GM12892 (cell line): Measurements from ENCODE around the gene RAB28.

Experiments used
- POLR2A ChIP-seq: IDR thresholded peaks from 2 replicates; pipeline ENCODE4 v1.6.1; 2011; ENCODE audit warnings: low read depth, low read length, control low read depth
- TAF1 ChIP-seq: IDR thresholded peaks from 2 replicates; pipeline ENCODE4 v1.6.1; 2011; ENCODE audit warnings: low read depth, mild to moderate bottlenecking, control low read depth, low read length, borderline replicate concordance

- TF ChIP-seq POLR2A (no peak), TAF1 (no peak)
Measured at GRCh38 chr4:13331827-13332226, 152.3 kb downstream of the RAB28 start.
